ENCODE results near the gene ZNF768.

DNA sequence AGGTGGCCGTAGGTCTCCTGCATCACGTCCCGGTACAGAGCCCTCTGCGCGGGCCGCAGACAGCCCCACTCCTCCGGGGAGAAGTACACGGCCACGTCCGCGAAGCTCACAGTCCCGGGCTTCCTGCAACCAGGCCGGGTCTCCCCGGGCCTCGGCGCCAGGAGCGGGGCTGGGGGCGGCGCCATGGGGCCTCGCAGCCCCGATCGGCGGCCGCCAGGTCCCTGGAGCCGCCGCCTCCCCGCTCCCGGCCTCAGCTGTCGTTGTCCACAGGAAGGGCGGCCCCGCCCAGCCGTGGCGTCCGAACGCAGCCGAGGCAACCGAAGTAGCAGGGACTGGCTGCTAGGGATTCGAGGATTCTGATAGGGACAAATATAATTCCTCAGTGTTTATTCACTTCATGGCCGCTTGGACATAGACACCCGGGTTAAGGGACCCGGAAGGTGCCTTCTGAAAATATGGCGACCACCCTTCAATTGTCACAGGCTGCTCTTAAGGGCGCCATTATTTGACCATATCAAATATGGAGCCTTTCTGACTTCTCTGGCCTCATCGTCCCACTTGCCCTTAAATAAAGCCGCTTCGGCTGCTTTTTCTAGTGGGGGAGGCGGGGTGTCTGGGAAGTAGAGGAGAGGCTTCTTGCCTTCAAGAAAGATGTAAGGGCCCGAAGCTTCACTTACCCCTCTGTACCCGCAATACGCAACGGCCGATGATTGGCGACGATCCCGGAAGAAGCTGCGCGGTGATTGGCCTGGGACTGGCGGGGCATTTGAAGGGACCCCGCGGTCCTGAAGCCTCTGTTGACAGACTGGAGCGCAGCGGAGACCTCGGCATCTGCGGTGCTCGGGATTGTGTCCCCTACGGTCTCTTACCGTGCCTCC is 45.3 kb upstream of the ZNF768 start, which contains the start of gene ZNF688:
- TF ChIP-seq, protein P1, sequence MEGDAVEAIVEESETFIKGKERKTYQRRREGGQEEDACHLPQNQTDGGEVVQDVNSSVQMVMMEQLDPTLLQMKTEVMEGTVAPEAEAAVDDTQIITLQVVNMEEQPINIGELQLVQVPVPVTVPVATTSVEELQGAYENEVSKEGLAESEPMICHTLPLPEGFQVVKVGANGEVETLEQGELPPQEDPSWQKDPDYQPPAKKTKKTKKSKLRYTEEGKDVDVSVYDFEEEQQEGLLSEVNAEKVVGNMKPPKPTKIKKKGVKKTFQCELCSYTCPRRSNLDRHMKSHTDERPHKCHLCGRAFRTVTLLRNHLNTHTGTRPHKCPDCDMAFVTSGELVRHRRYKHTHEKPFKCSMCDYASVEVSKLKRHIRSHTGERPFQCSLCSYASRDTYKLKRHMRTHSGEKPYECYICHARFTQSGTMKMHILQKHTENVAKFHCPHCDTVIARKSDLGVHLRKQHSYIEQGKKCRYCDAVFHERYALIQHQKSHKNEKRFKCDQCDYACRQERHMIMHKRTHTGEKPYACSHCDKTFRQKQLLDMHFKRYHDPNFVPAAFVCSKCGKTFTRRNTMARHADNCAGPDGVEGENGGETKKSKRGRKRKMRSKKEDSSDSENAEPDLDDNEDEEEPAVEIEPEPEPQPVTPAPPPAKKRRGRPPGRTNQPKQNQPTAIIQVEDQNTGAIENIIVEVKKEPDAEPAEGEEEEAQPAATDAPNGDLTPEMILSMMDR (IDR thresholded peaks at IDR 0.05), result no peak
- TF ChIP-seq ZFX (IDR thresholded peaks at IDR 0.05; ENCODE audit: borderline replicate concordance), result no peak
